HepG2 (cell line): ENCODE results near the gene NFIC. TPM values are rescaled to one million over a fixed set of nuclear protein-coding genes. Genes with fewer than 3 reads are reported as not detected.

Source experiments
- CHD4 ChIP-seq: fragments of 200-600 bp; sonication (generic); IDR thresholded peaks from 2 replicates; pipeline ENCODE4 v1.7.0; 2017; ENCODE audit warnings: mild to moderate bottlenecking, low read length, borderline replicate concordance
- GTF3A ChIP-seq: sonication (generic); formaldehyde crosslinking; conservative IDR thresholded peaks from 2 replicates; pipeline ENCODE4 v1.4.0; 2020; ENCODE audit warnings: mild to moderate bottlenecking, missing genetic modification reagents
- HDAC1 ChIP-seq: sonication (generic); formaldehyde crosslinking; IDR thresholded peaks from 2 replicates; pipeline ENCODE4 v1.5.1; 2020; ENCODE audit warnings: mild to moderate bottlenecking, missing genetic modification reagents
- LCORL ChIP-seq, 2 experiments: fragments of 450-650 bp in 1 of 2; sonication (generic) in 1 of 2; formaldehyde crosslinking in 1 of 2; IDR thresholded peaks; 2 replicates each; pipeline versions ENCODE4 v1.5.0 to v1.6.1; 2017 to 2020; ENCODE audit warnings: antibody characterized with exemption in 1 of 2, missing genetic modification reagents in 1 of 2
- NONO ChIP-seq, 2 experiments: fragments of 450-650 bp in 1 of 2; sonication (generic) in 1 of 2; formaldehyde crosslinking in 1 of 2; IDR thresholded peaks in 1 of 2; conservative IDR thresholded peaks in 1 of 2; 2 replicates each; pipeline versions ENCODE4 v1.6.1 to v1.8.0; 2017 to 2022; ENCODE audit warnings: mild to moderate bottlenecking in 1 of 2, missing genetic modification reagents in 1 of 2, moderate library complexity in 1 of 2
- PHF5A ChIP-seq: IDR thresholded peaks from one replicate; pipeline ENCODE4 v1.6.1; 2018; ENCODE audit warnings: low read depth, missing genetic modification reagents; ENCODE audit not compliant: unreplicated experiment
- RARA ChIP-seq: IDR thresholded peaks from 2 replicates; pipeline ENCODE4 v1.6.1; 2016; ENCODE audit warnings: missing genetic modification reagents, missing compliant biosample characterization
- SMAD3 ChIP-seq: sonication (generic); formaldehyde crosslinking; IDR thresholded peaks from 2 replicates; pipeline ENCODE4 v1.4.0; 2020; ENCODE audit warnings: missing genetic modification reagents
- SPEN ChIP-seq: sonication (generic); formaldehyde crosslinking; IDR thresholded peaks from 2 replicates; pipeline ENCODE4 v1.5.1; 2020; ENCODE audit warnings: low read depth, mild to moderate bottlenecking, missing genetic modification reagents
- YY1 ChIP-seq: IDR thresholded peaks from 2 replicates; pipeline ENCODE4 v1.6.1; 2011; ENCODE audit warnings: low read length, low read depth, moderate library complexity, mild to moderate bottlenecking; ENCODE audit not compliant: insufficient read depth, insufficient replicate concordance
- ZNF30 ChIP-seq: sonication (generic); formaldehyde crosslinking; IDR thresholded peaks from 2 replicates; pipeline ENCODE4 v1.5.0; 2020; ENCODE audit warnings: mild to moderate bottlenecking, missing genetic modification reagents
- ZNF660 ChIP-seq: sonication (generic); formaldehyde crosslinking; IDR thresholded peaks from 2 replicates; pipeline ENCODE4 v1.5.1; 2020; ENCODE audit warnings: mild to moderate bottlenecking, low read depth, missing genetic modification reagents, borderline replicate concordance
- ZNF670 ChIP-seq: sonication (generic); formaldehyde crosslinking; IDR thresholded peaks from 2 replicates; pipeline ENCODE4 v1.8.0; 2022; ENCODE audit warnings: mild to moderate bottlenecking, missing genetic modification reagents, borderline replicate concordance
- ZNF891 ChIP-seq: sonication (generic); formaldehyde crosslinking; IDR thresholded peaks from 2 replicates; pipeline ENCODE4 v1.5.0; 2020; ENCODE audit warnings: mild to moderate bottlenecking, missing genetic modification reagents
- polyA plus RNA-seq, 8 experiments: library from polyadenylated mRNA; depleted of rRNA in 3 of 8; stranded (reverse) in 7 of 8; unstranded in 1 of 8; fragments of >200 nt; fragmentation: Illumina TruSeq in 4 of 8; extraction: Trizol in 4 of 8; gene quantifications; 2 replicates each; pipeline versions ENCODE4 v1.2.1 to v1.2.3, GENCODE V29; 2011 to 2016; ENCODE audit warnings: low read depth in 4 of 8, missing spikeins in 1 of 8, mixed read lengths in 1 of 8; ENCODE audit not compliant: insufficient read depth in 1 of 8
- total RNA-seq, 5 experiments: library from RNA; depleted of rRNA; stranded (reverse); fragments of >200 nt; fragmentation: Illumina TruSeq; extraction: Trizol; gene quantifications; 2 replicates each; pipeline ENCODE4 v1.2.3, GENCODE V29; 2016; ENCODE audit warnings: low read depth in 1 of 5
- TF ChIP-seq, protein P1 (sequence below): sonication (generic); formaldehyde crosslinking; IDR thresholded peaks from 2 replicates; pipeline ENCODE4 v1.5.0; 2020; ENCODE audit warnings: missing genetic modification reagents, mild to moderate bottlenecking, borderline replicate concordance
- TF ChIP-seq, protein P2 (sequence below): sonication (generic); formaldehyde crosslinking; IDR thresholded peaks from 2 replicates; pipeline ENCODE4 v1.5.0; 2020; ENCODE audit warnings: missing genetic modification reagents
- TF ChIP-seq, protein P3 (sequence below): sonication (generic); formaldehyde crosslinking; IDR thresholded peaks from 2 replicates; pipeline ENCODE4 v1.4.0; 2020; ENCODE audit warnings: missing genetic modification reagents, borderline replicate concordance
- TF ChIP-seq, protein P4 (sequence below): IDR thresholded peaks from 2 replicates; pipeline ENCODE4 v1.6.1; 2016; ENCODE audit warnings: missing compliant biosample characterization, missing genetic modification reagents, borderline replicate concordance
- TF ChIP-seq, protein P5 (sequence below): IDR thresholded peaks from 2 replicates; pipeline ENCODE4 v1.6.1; 2012; ENCODE audit warnings: low read depth, low read length, improper control_type of control experiment

Gene NFIC
- total and polyA plus RNA-seq, 2 of the 13 experiments (the other 11 are each of a cell fraction or from before 2014, with no cell fraction given): 1.3 to 2.5 TPM

DNA sequence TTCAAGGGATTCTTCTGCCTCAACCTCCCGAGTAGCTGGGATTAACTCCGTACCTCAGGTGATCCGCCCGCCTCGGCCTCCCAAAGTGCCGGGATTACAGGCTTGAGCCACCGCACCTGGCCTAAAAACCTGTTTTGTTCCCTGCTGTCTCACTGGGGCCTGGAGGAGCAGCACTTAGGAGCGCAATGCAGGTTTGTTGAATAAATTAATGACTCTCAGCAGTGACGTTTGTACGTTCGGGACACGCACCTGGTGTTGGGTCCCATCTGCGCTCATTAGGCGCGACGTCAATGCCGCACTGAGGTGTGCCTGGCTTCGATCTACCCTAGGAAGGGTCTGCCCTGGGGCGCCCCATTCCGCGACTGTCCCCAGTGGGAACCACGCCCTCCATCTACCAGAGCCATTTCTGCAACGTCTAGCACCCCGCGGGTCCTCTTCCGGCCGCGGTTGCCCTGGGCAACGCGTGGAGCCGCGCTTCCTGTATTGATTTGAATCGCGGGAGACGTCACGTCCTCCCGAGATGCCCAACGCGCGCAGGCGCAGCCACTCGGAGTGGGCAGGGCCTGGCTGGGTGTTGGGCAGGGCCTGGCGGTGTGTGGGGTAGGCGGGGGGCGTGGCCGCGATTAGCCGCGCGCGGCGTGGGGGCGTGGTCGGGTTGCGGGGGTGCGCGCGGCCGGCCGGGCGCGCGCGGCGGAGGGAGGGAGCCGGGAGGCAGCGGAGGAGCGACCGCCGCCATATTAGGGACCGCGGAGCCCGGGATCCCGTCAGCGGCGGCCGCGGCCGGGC is 139.4 kb downstream of the NFIC start, which contains the start of gene FZR1 (continued):
- TF ChIP-seq, protein P1, sequence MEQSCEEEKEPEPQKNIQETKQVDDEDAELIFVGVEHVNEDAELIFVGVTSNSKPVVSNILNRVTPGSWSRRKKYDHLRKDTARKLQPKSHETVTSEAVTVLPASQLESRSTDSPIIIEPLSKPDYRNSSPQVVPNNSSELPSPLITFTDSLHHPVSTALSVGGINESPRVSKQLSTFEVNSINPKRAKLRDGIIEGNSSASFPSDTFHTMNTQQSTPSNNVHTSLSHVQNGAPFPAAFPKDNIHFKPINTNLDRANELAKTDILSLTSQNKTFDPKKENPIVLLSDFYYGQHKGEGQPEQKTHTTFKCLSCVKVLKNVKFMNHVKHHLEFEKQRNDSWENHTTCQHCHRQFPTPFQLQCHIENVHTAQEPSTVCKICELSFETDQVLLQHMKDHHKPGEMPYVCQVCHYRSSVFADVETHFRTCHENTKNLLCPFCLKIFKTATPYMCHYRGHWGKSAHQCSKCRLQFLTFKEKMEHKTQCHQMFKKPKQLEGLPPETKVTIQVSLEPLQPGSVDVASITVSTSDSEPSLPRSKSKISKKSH (CRISPR knock-in tag): 0 out of 2 replicates have a peak, but pooled peaks have one; percentile 46
- TF ChIP-seq, protein P2, sequence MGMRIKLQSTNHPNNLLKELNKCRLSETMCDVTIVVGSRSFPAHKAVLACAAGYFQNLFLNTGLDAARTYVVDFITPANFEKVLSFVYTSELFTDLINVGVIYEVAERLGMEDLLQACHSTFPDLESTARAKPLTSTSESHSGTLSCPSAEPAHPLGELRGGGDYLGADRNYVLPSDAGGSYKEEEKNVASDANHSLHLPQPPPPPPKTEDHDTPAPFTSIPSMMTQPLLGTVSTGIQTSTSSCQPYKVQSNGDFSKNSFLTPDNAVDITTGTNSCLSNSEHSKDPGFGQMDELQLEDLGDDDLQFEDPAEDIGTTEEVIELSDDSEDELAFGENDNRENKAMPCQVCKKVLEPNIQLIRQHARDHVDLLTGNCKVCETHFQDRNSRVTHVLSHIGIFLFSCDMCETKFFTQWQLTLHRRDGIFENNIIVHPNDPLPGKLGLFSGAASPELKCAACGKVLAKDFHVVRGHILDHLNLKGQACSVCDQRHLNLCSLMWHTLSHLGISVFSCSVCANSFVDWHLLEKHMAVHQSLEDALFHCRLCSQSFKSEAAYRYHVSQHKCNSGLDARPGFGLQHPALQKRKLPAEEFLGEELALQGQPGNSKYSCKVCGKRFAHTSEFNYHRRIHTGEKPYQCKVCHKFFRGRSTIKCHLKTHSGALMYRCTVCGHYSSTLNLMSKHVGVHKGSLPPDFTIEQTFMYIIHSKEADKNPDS (CRISPR knock-in tag): no peak
- 0 out of 2 replicates have a peak, but pooled peaks have one; percentile 43 for TF ChIP-seq ZNF891 (CRISPR knock-in tag)
- TF ChIP-seq, protein P3, sequence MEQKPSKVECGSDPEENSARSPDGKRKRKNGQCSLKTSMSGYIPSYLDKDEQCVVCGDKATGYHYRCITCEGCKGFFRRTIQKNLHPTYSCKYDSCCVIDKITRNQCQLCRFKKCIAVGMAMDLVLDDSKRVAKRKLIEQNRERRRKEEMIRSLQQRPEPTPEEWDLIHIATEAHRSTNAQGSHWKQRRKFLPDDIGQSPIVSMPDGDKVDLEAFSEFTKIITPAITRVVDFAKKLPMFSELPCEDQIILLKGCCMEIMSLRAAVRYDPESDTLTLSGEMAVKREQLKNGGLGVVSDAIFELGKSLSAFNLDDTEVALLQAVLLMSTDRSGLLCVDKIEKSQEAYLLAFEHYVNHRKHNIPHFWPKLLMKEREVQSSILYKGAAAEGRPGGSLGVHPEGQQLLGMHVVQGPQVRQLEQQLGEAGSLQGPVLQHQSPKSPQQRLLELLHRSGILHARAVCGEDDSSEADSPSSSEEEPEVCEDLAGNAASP: peak; percentile 23; the same call in 1 of the 2 replicates
- TF ChIP-seq YY1: peak; percentile 91
- TF ChIP-seq, protein P4, sequence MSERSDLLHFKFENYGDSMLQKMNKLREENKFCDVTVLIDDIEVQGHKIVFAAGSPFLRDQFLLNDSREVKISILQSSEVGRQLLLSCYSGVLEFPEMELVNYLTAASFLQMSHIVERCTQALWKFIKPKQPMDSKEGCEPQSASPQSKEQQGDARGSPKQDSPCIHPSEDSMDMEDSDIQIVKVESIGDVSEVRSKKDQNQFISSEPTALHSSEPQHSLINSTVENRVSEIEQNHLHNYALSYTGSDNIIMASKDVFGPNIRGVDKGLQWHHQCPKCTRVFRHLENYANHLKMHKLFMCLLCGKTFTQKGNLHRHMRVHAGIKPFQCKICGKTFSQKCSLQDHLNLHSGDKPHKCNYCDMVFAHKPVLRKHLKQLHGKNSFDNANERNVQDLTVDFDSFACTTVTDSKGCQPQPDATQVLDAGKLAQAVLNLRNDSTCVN (CRISPR knock-in tag): peak; percentile 34; the same call in 1 of the 2 replicates
- no peak for TF ChIP-seq LCORL (IDR thresholded peaks at IDR 0.05)
- TF ChIP-seq LCORL (CRISPR knock-in tag; IDR thresholded peaks at IDR 0.05): 0 out of 2 replicates have a peak, but pooled peaks have one; percentile 29
- peak; percentile 92 for TF ChIP-seq HDAC1 (CRISPR knock-in tag)
- TF ChIP-seq CHD4: peak; percentile 60; the same call in 1 of the 2 replicates
- no peak for TF ChIP-seq ZNF670 (CRISPR knock-in tag)
- TF ChIP-seq PHF5A: no peak
- TF ChIP-seq ZNF30 (CRISPR knock-in tag): no peak
- no peak for TF ChIP-seq NONO (IDR thresholded peaks at IDR 0.05)
- peak; percentile 74 for TF ChIP-seq NONO (CRISPR knock-in tag; conservative IDR thresholded peaks at IDR 0.05)
- TF ChIP-seq SPEN (CRISPR knock-in tag): peak; percentile 87
- no peak for TF ChIP-seq GTF3A (CRISPR knock-in tag)
- TF ChIP-seq, protein P5, sequence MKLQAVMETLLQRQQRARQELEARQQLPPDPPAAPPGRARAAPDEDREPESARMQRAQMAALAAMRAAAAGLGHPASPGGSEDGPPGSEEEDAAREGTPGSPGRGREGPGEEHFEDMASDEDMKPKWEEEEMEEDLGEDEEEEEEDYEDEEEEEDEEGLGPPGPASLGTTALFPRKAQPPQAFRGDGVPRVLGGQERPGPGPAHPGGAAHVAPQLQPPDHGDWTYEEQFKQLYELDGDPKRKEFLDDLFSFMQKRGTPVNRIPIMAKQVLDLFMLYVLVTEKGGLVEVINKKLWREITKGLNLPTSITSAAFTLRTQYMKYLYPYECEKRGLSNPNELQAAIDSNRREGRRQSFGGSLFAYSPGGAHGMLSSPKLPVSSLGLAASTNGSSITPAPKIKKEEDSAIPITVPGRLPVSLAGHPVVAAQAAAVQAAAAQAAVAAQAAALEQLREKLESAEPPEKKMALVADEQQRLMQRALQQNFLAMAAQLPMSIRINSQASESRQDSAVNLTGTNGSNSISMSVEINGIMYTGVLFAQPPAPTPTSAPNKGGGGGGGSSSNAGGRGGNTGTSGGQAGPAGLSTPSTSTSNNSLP: peak; percentile 26; the same call in 1 of the 2 replicates
- no peak for TF ChIP-seq RARA (CRISPR knock-in tag)
- TF ChIP-seq SMAD3 (CRISPR knock-in tag): no peak; the same call in 1 of the 2 replicates
- no peak for TF ChIP-seq ZNF660
